ENCODE measurements around the gene SPRY4.
"Not testable (repeated sequence)": the region's sequence is repeated elsewhere in the genome, so short reads cannot be mapped to it uniquely, and the experiment has no call there.

Gene SPRY4

GRCh38 chr5:142287096-142287972 is 37.5 kb downstream of the SPRY4 start:
- no peak for DNase-seq
- CTCF ChIA-PET = no interaction called here
- peak overlapping the region; percentile 49 for H3K27ac Mint-ChIP-seq
- peaks cover 11% of the 10 kb centered on the region for H3K4me1 Mint-ChIP-seq
- no peak overlapping the region for H3K4me3 Mint-ChIP-seq
- H3K36me3 Mint-ChIP-seq = no peaks in the 10 kb centered on the region
- H3K27me3 Mint-ChIP-seq = peaks cover 3% of the 10 kb centered on the region
- no peaks in the 10 kb centered on the region for H3K9me3 Mint-ChIP-seq

GRCh38 chr5:142286111-142286510 is 38.7 kb downstream of the SPRY4 start:
- H3K4me1 Mint-ChIP-seq = peaks cover 11% of the 10 kb centered on the region

GRCh38 chr5:142283304-142283703 is 41.5 kb downstream of the SPRY4 start:
- Mint-ChIP-seq H3K9me3 (no peaks in the 10 kb centered on the region), H3K36me3 (no peaks in the 10 kb centered on the region), H3K4me3 (no peak overlapping the region), H3K27ac (no peak overlapping the region), H3K27me3 (peaks cover 6% of the 10 kb centered on the region), H3K4me1 (peaks cover 11% of the 10 kb centered on the region)
- no peak for DNase-seq
- CTCF ChIA-PET = no interaction called here

More at GRCh38 chr5:142286111-142286510, 38.7 kb downstream of the SPRY4 start:
- H3K27me3 Mint-ChIP-seq = peaks cover 3% of the 10 kb centered on the region
- no peaks in the 10 kb centered on the region for H3K36me3 Mint-ChIP-seq
- DNase-seq = no peak
- H3K9me3 Mint-ChIP-seq = no peaks in the 10 kb centered on the region
- no peak overlapping the region for H3K27ac Mint-ChIP-seq
- H3K4me3 Mint-ChIP-seq = no peak overlapping the region
- CTCF ChIA-PET = no interaction called here

- CTCF ChIA-PET = no interaction called here
- no peak overlapping the region for H3K4me3 Mint-ChIP-seq
- H3K27ac Mint-ChIP-seq = no peak overlapping the region
- no peaks in the 10 kb centered on the region for H3K36me3 Mint-ChIP-seq
- H3K9me3 Mint-ChIP-seq = no peaks in the 10 kb centered on the region
- peaks cover 16% of the 10 kb centered on the region for H3K27me3 Mint-ChIP-seq
- DNase-seq = no peak
- H3K4me1 Mint-ChIP-seq = no peaks in the 10 kb centered on the region
Measured at GRCh38 chr5:142281966-142282365, 42.9 kb downstream of the SPRY4 start.

- Mint-ChIP-seq H3K36me3 (no peaks in the 10 kb centered on the region), H3K9me3 (no peaks in the 10 kb centered on the region), H3K4me1 (no peaks in the 10 kb centered on the region), H3K27ac (no peak overlapping the region), H3K4me3 (no peak overlapping the region), H3K27me3 (peaks cover 21% of the 10 kb centered on the region)
- no peak for DNase-seq
- CTCF ChIA-PET = no interaction called here
Measured at GRCh38 chr5:142281008-142281367, 43.8 kb downstream of the SPRY4 start.

- CTCF ChIA-PET = no interaction called here
- peak overlapping the region; percentile 37 for H3K27ac Mint-ChIP-seq
- H3K4me1 Mint-ChIP-seq = no peaks in the 10 kb centered on the region
- H3K27me3 Mint-ChIP-seq = peaks cover 21% of the 10 kb centered on the region
- H3K36me3 Mint-ChIP-seq = no peaks in the 10 kb centered on the region
- H3K4me3 Mint-ChIP-seq = no peak overlapping the region
- DNase-seq = no peak
- H3K9me3 Mint-ChIP-seq = no peaks in the 10 kb centered on the region
Measured at GRCh38 chr5:142280066-142281007, 44.5 kb downstream of the SPRY4 start.

- Mint-ChIP-seq H3K36me3 (no peaks in the 10 kb centered on the region), H3K9me3 (no peaks in the 10 kb centered on the region), H3K27ac (no peak overlapping the region), H3K27me3 (peaks cover 21% of the 10 kb centered on the region), H3K4me3 (no peak overlapping the region), H3K4me1 (no peaks in the 10 kb centered on the region)
- DNase-seq = no peak
- CTCF ChIA-PET = no interaction called here
Measured at GRCh38 chr5:142278627-142279026, 46.2 kb downstream of the SPRY4 start.

GRCh38 chr5:142277796-142278195 is 47.0 kb downstream of the SPRY4 start:
- CTCF ChIA-PET = no interaction called here
- no peaks in the 10 kb centered on the region for H3K36me3 Mint-ChIP-seq
- H3K27ac Mint-ChIP-seq = no peak overlapping the region
- no peak overlapping the region for H3K4me3 Mint-ChIP-seq
- no peaks in the 10 kb centered on the region for H3K4me1 Mint-ChIP-seq
- H3K9me3 Mint-ChIP-seq = no peaks in the 10 kb centered on the region
- DNase-seq = no peak
- peaks cover 21% of the 10 kb centered on the region for H3K27me3 Mint-ChIP-seq

- Mint-ChIP-seq H3K27me3 (peaks cover 25% of the 10 kb centered on the region), H3K36me3 (no peaks in the 10 kb centered on the region), H3K9me3 (no peaks in the 10 kb centered on the region), H3K27ac (no peak overlapping the region), H3K4me1 (no peaks in the 10 kb centered on the region), H3K4me3 (no peak overlapping the region)
- DNase-seq = no peak
- CTCF ChIA-PET = interaction anchor here (1.1 kb wide), 1 partner anchor 78 kb away, joined by 3 read pairs; no protein-coding TSS in a partner anchor
Measured at GRCh38 chr5:142276517-142276916, 48.3 kb downstream of the SPRY4 start.

GRCh38 chr5:142275496-142275895 is 49.3 kb downstream of the SPRY4 start:
- Mint-ChIP-seq H3K27me3 (peaks cover 25% of the 10 kb centered on the region), H3K27ac (no peak overlapping the region), H3K36me3 (no peaks in the 10 kb centered on the region), H3K4me3 (no peak overlapping the region), H3K4me1 (no peaks in the 10 kb centered on the region), H3K9me3 (no peaks in the 10 kb centered on the region)
- no peak for DNase-seq
- CTCF ChIA-PET = no interaction called here

GRCh38 chr5:142272596-142272995 is 52.2 kb downstream of the SPRY4 start:
- H3K36me3 Mint-ChIP-seq, H3K4me3 Mint-ChIP-seq, H3K27ac Mint-ChIP-seq, DNase-seq, CTCF ChIA-PET, H3K9me3 Mint-ChIP-seq, H3K4me1 Mint-ChIP-seq: not testable (repeated sequence)
- H3K27me3 Mint-ChIP-seq = peaks cover 12% of the 10 kb centered on the region

- H3K4me1 Mint-ChIP-seq, DNase-seq, H3K27ac Mint-ChIP-seq, H3K36me3 Mint-ChIP-seq, CTCF ChIA-PET, H3K9me3 Mint-ChIP-seq, H3K27me3 Mint-ChIP-seq, H3K4me3 Mint-ChIP-seq: not testable (repeated sequence)
Measured at GRCh38 chr5:142264084-142264483, 60.7 kb downstream of the SPRY4 start.

- H3K9me3 Mint-ChIP-seq = no peaks in the 10 kb centered on the region
- DNase-seq = no peak
- H3K36me3 Mint-ChIP-seq = no peaks in the 10 kb centered on the region
- CTCF ChIA-PET = no interaction called here
- H3K27me3 Mint-ChIP-seq = peaks cover 12% of the 10 kb centered on the region
- no peak overlapping the region for H3K27ac Mint-ChIP-seq
- no peak overlapping the region for H3K4me3 Mint-ChIP-seq
- no peaks in the 10 kb centered on the region for H3K4me1 Mint-ChIP-seq
Measured at GRCh38 chr5:142263346-142263745, 61.5 kb downstream of the SPRY4 start.

GRCh38 chr5:142262683-142263082 is 62.1 kb downstream of the SPRY4 start:
- H3K27ac Mint-ChIP-seq = no peak overlapping the region
- no peak for DNase-seq
- H3K4me1 Mint-ChIP-seq = no peaks in the 10 kb centered on the region
- H3K9me3 Mint-ChIP-seq = no peaks in the 10 kb centered on the region
- peaks cover 13% of the 10 kb centered on the region for H3K27me3 Mint-ChIP-seq
- no peaks in the 10 kb centered on the region for H3K36me3 Mint-ChIP-seq
- CTCF ChIA-PET = no interaction called here
- no peak overlapping the region for H3K4me3 Mint-ChIP-seq
